IMR-90 (cell line): ENCODE results near the gene TOM1L1. TPM values are rescaled to one million over a fixed set of nuclear protein-coding genes. Genes with fewer than 3 reads are reported as not detected.

Experiments used
- ATAC-seq: fragments of 200-7000 bp; cut with Tn5 transposase; 2 replicates; pipeline ENCODE4 v1.9.1; 2020; ENCODE audit warnings: low read depth, mild to moderate bottlenecking, moderate library complexity
- BruUV-seq: library from RNA; stranded (reverse); fragments of 400-500 nt; replicated peaks from 2 replicates; lab custom pipeline; 2021; lab: Mats Ljungman, UMichigan
- CTCF ChIA-PET: fragments of 300-600 bp; formaldehyde crosslinking; extraction: SDS; loops from one replicate; lab custom pipeline; 2021; ENCODE audit warnings: antibody characterized with exemption; lab: Yijun Ruan, JAX
- POLR2A ChIA-PET: fragments of 300-600 bp; sonication (Branson Sonifier 250); formaldehyde crosslinking; loops from one replicate; lab custom pipeline; 2022; ENCODE audit warnings: antibody characterized with exemption; ENCODE audit not compliant: unreplicated experiment; lab: Charles Lee
- DNase-seq: peaks from one replicate; pipeline ENCODE4 v3.0.0; 2013
- H2AFZ ChIP-seq: replicated peaks from 2 replicates; pipeline ENCODE3; 2013; ENCODE audit warnings: low read length, mild to moderate bottlenecking; ENCODE audit not compliant: poor library complexity
- H2AK5ac ChIP-seq: 2 replicates; pipeline ENCODE4 v1.6.1; 2013; ENCODE audit warnings: low read depth, low read length, inconsistent platforms
- H2AK9ac ChIP-seq: replicated peaks from 2 replicates; pipeline ENCODE3; 2013; ENCODE audit warnings: mild to moderate bottlenecking, low read depth, low read length, moderate library complexity; ENCODE audit not compliant: poor library complexity
- H2BK120ac ChIP-seq: 2 replicates; pipeline ENCODE4 v1.6.1; 2013; ENCODE audit warnings: low read depth, low read length, inconsistent platforms
- H2BK15ac ChIP-seq: 3 replicates; pipeline ENCODE4 v1.6.1; 2013; ENCODE audit warnings: low read depth, low read length, inconsistent platforms
- H2BK20ac ChIP-seq: 2 replicates; pipeline ENCODE4 v1.6.1; 2013; ENCODE audit warnings: low read depth, mild to moderate bottlenecking, inconsistent platforms, low read length, moderate library complexity
- H2BK5ac ChIP-seq: 2 replicates; pipeline ENCODE4 v1.6.1; 2013; ENCODE audit warnings: mild to moderate bottlenecking, low read depth, low read length, inconsistent platforms; ENCODE audit not compliant: poor library complexity, severe bottlenecking
- H3K14ac ChIP-seq: replicated peaks from 2 replicates; pipeline ENCODE4 v1.6.1; 2013; ENCODE audit warnings: low read depth, low read length, inconsistent platforms
- H3K18ac ChIP-seq: 2 replicates; pipeline ENCODE4 v1.6.1; 2013; ENCODE audit warnings: low read depth, low read length, control low read depth
- H3K23ac ChIP-seq: 2 replicates; pipeline ENCODE4 v1.6.1; 2013; ENCODE audit warnings: low read depth, low read length, inconsistent platforms
- H3K27ac ChIP-seq: 2 replicates; pipeline ENCODE4 v1.5.1; 2013; ENCODE audit warnings: mild to moderate bottlenecking, control low read depth, low read length; ENCODE audit not compliant: insufficient read depth
- H3K27me3 ChIP-seq: 2 replicates; pipeline ENCODE4 v1.6.1; 2013; ENCODE audit warnings: low read length; ENCODE audit not compliant: control insufficient read depth, insufficient read depth
- H3K36me3 ChIP-seq: 2 replicates; pipeline ENCODE4 v1.6.1; 2013; ENCODE audit warnings: low read length, mixed read lengths; ENCODE audit not compliant: control insufficient read depth, insufficient read depth
- H3K4ac ChIP-seq: 2 replicates; pipeline ENCODE4 v1.6.1; 2013; ENCODE audit warnings: low read depth, low read length, inconsistent platforms
- H3K4me1 ChIP-seq: 2 replicates; pipeline ENCODE4 v1.6.1; 2013; ENCODE audit warnings: low read length, mixed read lengths; ENCODE audit not compliant: control insufficient read depth, insufficient read depth
- H3K4me2 ChIP-seq: 2 replicates; pipeline ENCODE4 v1.6.1; 2013; ENCODE audit warnings: low read depth, mild to moderate bottlenecking, control low read depth, low read length, moderate library complexity
- H3K4me3 ChIP-seq: 2 replicates; pipeline ENCODE4 v1.5.1; 2013; ENCODE audit warnings: low read depth, mild to moderate bottlenecking, control low read depth, low read length, moderate library complexity; ENCODE audit not compliant: insufficient read depth
- H3K56ac ChIP-seq: 2 replicates; pipeline ENCODE4 v1.6.1; 2013; ENCODE audit warnings: low read length, inconsistent platforms; ENCODE audit not compliant: insufficient read depth; ENCODE audit errors: extremely low read depth
- H3K79me1 ChIP-seq, 2 experiments: 2 replicates each; pipeline ENCODE4 v1.6.1; 2013; ENCODE audit warnings: low read length in 2 of 2, inconsistent platforms in 1 of 2, low read depth in 1 of 2
- H3K9ac ChIP-seq: 2 replicates; pipeline ENCODE4 v1.6.1; 2013; ENCODE audit warnings: low read depth, low read length, control low read depth
- H3K9me1 ChIP-seq: 2 replicates; pipeline ENCODE4 v1.6.1; 2013; ENCODE audit warnings: low read length, inconsistent platforms; ENCODE audit not compliant: insufficient read depth
- H3K9me3 ChIP-seq: 2 replicates; pipeline ENCODE4 v1.6.1; 2013; ENCODE audit warnings: low read length; ENCODE audit not compliant: control insufficient read depth, insufficient read depth
- H4K20me1 ChIP-seq: 2 replicates; pipeline ENCODE4 v1.6.1; 2013; ENCODE audit warnings: low read length, inconsistent platforms; ENCODE audit not compliant: insufficient read depth
- H4K5ac ChIP-seq: 2 replicates; pipeline ENCODE4 v1.6.1; 2013; ENCODE audit warnings: mild to moderate bottlenecking, low read depth, low read length, control low read depth
- H4K8ac ChIP-seq, 2 experiments: 2 replicates each; pipeline ENCODE4 v1.6.1; 2013; ENCODE audit warnings: low read depth in 2 of 2, low read length in 2 of 2, control low read depth in 1 of 2, inconsistent platforms in 1 of 2
- H4K91ac ChIP-seq: 2 replicates; pipeline ENCODE4 v1.6.1; 2013; ENCODE audit warnings: low read depth, low read length, inconsistent platforms; ENCODE audit not compliant: insufficient read depth
- BHLHE40 ChIP-seq: fragments of 150-350 bp; IDR thresholded peaks from 2 replicates; pipeline ENCODE4 v1.6.1; 2016; ENCODE audit warnings: mild to moderate bottlenecking, low read depth, low read length
- CEBPB ChIP-seq: IDR thresholded peaks from 2 replicates; pipeline ENCODE4 v1.6.1; 2012; ENCODE audit warnings: low read depth, low read length, improper control_type of control experiment
- FOS ChIP-seq: fragments of 150-350 bp; IDR thresholded peaks from 2 replicates; pipeline ENCODE4 v1.6.1; 2016; ENCODE audit warnings: low read depth, low read length
- MXI1 ChIP-seq: IDR thresholded peaks from 2 replicates; pipeline ENCODE4 v1.6.1; 2012; ENCODE audit warnings: low read depth, mild to moderate bottlenecking, low read length, moderate library complexity, borderline replicate concordance
- RCOR1 ChIP-seq: IDR thresholded peaks from 2 replicates; pipeline ENCODE4 v1.6.1; 2012; ENCODE audit warnings: mild to moderate bottlenecking, low read length, improper control_type of control experiment; ENCODE audit not compliant: insufficient replicate concordance
- SMC3 ChIP-seq: fragments of 150-350 bp; IDR thresholded peaks from 2 replicates; pipeline ENCODE4 v1.6.1; 2016; ENCODE audit warnings: low read depth, mild to moderate bottlenecking, antibody characterized with exemption, low read length, moderate library complexity
- WGBS, 2 experiments: methylation state at CpG; one replicate each; pipeline versions ENCODE4 v1.1.5 to v1.1.7; 2013; ENCODE audit warnings: missing lambda C conversion rate in 2 of 2; ENCODE audit not compliant: insufficient read length in 1 of 2; ENCODE audit errors: extremely low coverage in 2 of 2; 5-methylcytosine and 5-hydroxymethylcytosine counted together
- dilution Hi-C: fragments of 300-500 bp; cut with HindIII; formaldehyde crosslinking; loops from one replicate; pipeline ENCODE4 v1.14.3; 2018; ENCODE audit warnings: low sequenced_read_pairs; ENCODE audit not compliant: unreplicated experiment
- in situ Hi-C: fragments of 300-500 bp; cut with MboI; formaldehyde crosslinking; loops from 3 replicates; pipeline ENCODE4 v1.14.3; 2019; ENCODE audit warnings: low sequenced_read_pairs, inconsistent platforms, mixed read lengths
- intact Hi-C: fragments of 100-400 bp; cut with micrococcal nuclease; formaldehyde crosslinking; loops from 2 replicates; pipeline ENCODE4 v1.10.0; 2022
- polyA plus RNA-seq, 3 experiments: library from polyadenylated mRNA; depleted of rRNA; stranded (reverse); fragments of >200 nt; gene quantifications; 2 replicates each; pipeline ENCODE4 v1.2.3, GENCODE V29; 2012; ENCODE audit warnings: low replicate concordance in 1 of 3
- total RNA-seq: library from RNA; depleted of rRNA; stranded (reverse); fragments of >200 nt; gene quantifications from 2 replicates; pipeline ENCODE4 v1.2.3, GENCODE V29; 2012

The TOM1L1 gene
- total and polyA plus RNA-seq, 2 of the 4 experiments (the other 2 are of a cell fraction) = 13.0 to 20.1 TPM

DNA sequence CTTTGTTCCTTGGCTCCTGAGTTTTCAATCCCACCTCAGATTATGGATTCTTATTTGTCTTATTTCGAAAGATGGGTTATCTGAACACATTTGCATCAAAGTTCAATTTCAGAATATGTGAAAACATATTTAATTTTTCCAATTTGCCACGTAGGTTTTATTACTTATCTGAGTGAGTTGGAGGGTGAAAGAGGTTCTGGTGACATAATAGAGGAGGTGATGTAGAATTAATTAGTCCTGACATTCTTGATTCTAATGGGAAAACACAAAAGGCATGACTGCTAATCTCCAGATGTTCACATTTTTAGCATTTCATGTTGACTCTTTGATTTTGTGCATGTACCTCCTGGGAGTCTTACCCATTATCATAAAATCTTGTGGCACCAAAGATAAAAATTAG, 9.1 kb downstream of the TOM1L1 start:
- no peaks in the 10 kb centered on the region; a peak in 2 of 4 replicates for H3K79me1 ChIP-seq
- no TSS peak for BruUV-seq
- no peak for DNase-seq
- CTCF ChIA-PET = no interaction called here
- no peak overlapping the region for H3K4ac ChIP-seq
- H4K5ac ChIP-seq = no peak overlapping the region
- no peak overlapping the region for H2AK5ac ChIP-seq
- no peaks in the 10 kb centered on the region for H3K9me3 ChIP-seq
- intact Hi-C loops (no loop called here), in situ Hi-C loops (no loop called here), dilution Hi-C loops (no loop called here)
- no peak overlapping the region for H3K4me3 ChIP-seq
- H2BK20ac ChIP-seq = no peak overlapping the region
- no CpG with 5 or more reads among the region's 2 CpGs for WGBS, 2 experiments
- no peak overlapping the region for H3K27ac ChIP-seq
- H2AFZ ChIP-seq = no peak overlapping the region
- no peak overlapping the region for H2BK5ac ChIP-seq
- H3K56ac ChIP-seq = no peak overlapping the region
- H3K27me3 ChIP-seq = no peaks in the 10 kb centered on the region
- no peaks in the 10 kb centered on the region for H3K9me1 ChIP-seq
- no peak overlapping the region for H3K14ac ChIP-seq
- POLR2A ChIA-PET = no interaction called here
- ATAC-seq = no peak
- no peak overlapping the region for H2BK15ac ChIP-seq
- H3K23ac ChIP-seq = no peak overlapping the region
- H3K4me2 ChIP-seq = no peak overlapping the region
- H3K36me3 ChIP-seq = peaks cover 11% of the 10 kb centered on the region
- no peaks in the 10 kb centered on the region for H4K20me1 ChIP-seq
- no peak overlapping the region for H3K9ac ChIP-seq
- H3K18ac ChIP-seq = no peak overlapping the region
- no peak overlapping the region for H2BK120ac ChIP-seq
- H4K91ac ChIP-seq = no peak overlapping the region
- no peak overlapping the region for H4K8ac ChIP-seq
- no peak for TF ChIP-seq CEBPB
- TF ChIP-seq SMC3 = no peak
- TF ChIP-seq MXI1 = no peak
- no peak for TF ChIP-seq FOS
- TF ChIP-seq BHLHE40 = no peak
- TF ChIP-seq RCOR1 = no peak
- H2AK9ac ChIP-seq = no peak overlapping the region
- no peaks in the 10 kb centered on the region for H3K4me1 ChIP-seq
